IMR-90 (cell line): ENCODE data around the gene MAP2K5. TPM values are rescaled to one million over a fixed set of nuclear protein-coding genes. Genes with fewer than 3 reads are reported as not detected.

ENCODE experiments used
- ATAC-seq: fragments of 200-7000 bp; cut with Tn5 transposase; 2 replicates; pipeline ENCODE4 v1.9.1; 2020; ENCODE audit warnings: low read depth, mild to moderate bottlenecking, moderate library complexity
- BruUV-seq: library from RNA; stranded (reverse); fragments of 400-500 nt; replicated peaks from 2 replicates; lab custom pipeline; 2021; lab: Mats Ljungman, UMichigan
- CTCF ChIA-PET: fragments of 300-600 bp; formaldehyde crosslinking; extraction: SDS; loops from one replicate; lab custom pipeline; 2021; ENCODE audit warnings: antibody characterized with exemption; lab: Yijun Ruan, JAX
- POLR2A ChIA-PET: fragments of 300-600 bp; sonication (Branson Sonifier 250); formaldehyde crosslinking; loops from one replicate; lab custom pipeline; 2022; ENCODE audit warnings: antibody characterized with exemption; ENCODE audit not compliant: unreplicated experiment; lab: Charles Lee
- DNase-seq: peaks from one replicate; pipeline ENCODE4 v3.0.0; 2013
- H2AFZ ChIP-seq: replicated peaks from 2 replicates; pipeline ENCODE3; 2013; ENCODE audit warnings: low read length, mild to moderate bottlenecking; ENCODE audit not compliant: poor library complexity
- H2AK5ac ChIP-seq: 2 replicates; pipeline ENCODE4 v1.6.1; 2013; ENCODE audit warnings: low read depth, low read length, inconsistent platforms
- H2AK9ac ChIP-seq: replicated peaks from 2 replicates; pipeline ENCODE3; 2013; ENCODE audit warnings: mild to moderate bottlenecking, low read depth, low read length, moderate library complexity; ENCODE audit not compliant: poor library complexity
- H2BK120ac ChIP-seq: 2 replicates; pipeline ENCODE4 v1.6.1; 2013; ENCODE audit warnings: low read depth, low read length, inconsistent platforms
- H2BK15ac ChIP-seq: 3 replicates; pipeline ENCODE4 v1.6.1; 2013; ENCODE audit warnings: low read depth, low read length, inconsistent platforms
- H2BK20ac ChIP-seq: 2 replicates; pipeline ENCODE4 v1.6.1; 2013; ENCODE audit warnings: low read depth, mild to moderate bottlenecking, inconsistent platforms, low read length, moderate library complexity
- H2BK5ac ChIP-seq: 2 replicates; pipeline ENCODE4 v1.6.1; 2013; ENCODE audit warnings: mild to moderate bottlenecking, low read depth, low read length, inconsistent platforms; ENCODE audit not compliant: poor library complexity, severe bottlenecking
- H3K14ac ChIP-seq: replicated peaks from 2 replicates; pipeline ENCODE4 v1.6.1; 2013; ENCODE audit warnings: low read depth, low read length, inconsistent platforms
- H3K18ac ChIP-seq: 2 replicates; pipeline ENCODE4 v1.6.1; 2013; ENCODE audit warnings: low read depth, low read length, control low read depth
- H3K23ac ChIP-seq: 2 replicates; pipeline ENCODE4 v1.6.1; 2013; ENCODE audit warnings: low read depth, low read length, inconsistent platforms
- H3K27ac ChIP-seq: 2 replicates; pipeline ENCODE4 v1.5.1; 2013; ENCODE audit warnings: mild to moderate bottlenecking, control low read depth, low read length; ENCODE audit not compliant: insufficient read depth
- H3K27me3 ChIP-seq: 2 replicates; pipeline ENCODE4 v1.6.1; 2013; ENCODE audit warnings: low read length; ENCODE audit not compliant: control insufficient read depth, insufficient read depth
- H3K36me3 ChIP-seq: 2 replicates; pipeline ENCODE4 v1.6.1; 2013; ENCODE audit warnings: low read length, mixed read lengths; ENCODE audit not compliant: control insufficient read depth, insufficient read depth
- H3K4ac ChIP-seq: 2 replicates; pipeline ENCODE4 v1.6.1; 2013; ENCODE audit warnings: low read depth, low read length, inconsistent platforms
- H3K4me1 ChIP-seq: 2 replicates; pipeline ENCODE4 v1.6.1; 2013; ENCODE audit warnings: low read length, mixed read lengths; ENCODE audit not compliant: control insufficient read depth, insufficient read depth
- H3K4me2 ChIP-seq: 2 replicates; pipeline ENCODE4 v1.6.1; 2013; ENCODE audit warnings: low read depth, mild to moderate bottlenecking, control low read depth, low read length, moderate library complexity
- H3K4me3 ChIP-seq: 2 replicates; pipeline ENCODE4 v1.5.1; 2013; ENCODE audit warnings: low read depth, mild to moderate bottlenecking, control low read depth, low read length, moderate library complexity; ENCODE audit not compliant: insufficient read depth
- H3K56ac ChIP-seq: 2 replicates; pipeline ENCODE4 v1.6.1; 2013; ENCODE audit warnings: low read length, inconsistent platforms; ENCODE audit not compliant: insufficient read depth; ENCODE audit errors: extremely low read depth
- H3K79me1 ChIP-seq, 2 experiments: 2 replicates each; pipeline ENCODE4 v1.6.1; 2013; ENCODE audit warnings: low read length in 2 of 2, inconsistent platforms in 1 of 2, low read depth in 1 of 2
- H3K9ac ChIP-seq: 2 replicates; pipeline ENCODE4 v1.6.1; 2013; ENCODE audit warnings: low read depth, low read length, control low read depth
- H3K9me1 ChIP-seq: 2 replicates; pipeline ENCODE4 v1.6.1; 2013; ENCODE audit warnings: low read length, inconsistent platforms; ENCODE audit not compliant: insufficient read depth
- H3K9me3 ChIP-seq: 2 replicates; pipeline ENCODE4 v1.6.1; 2013; ENCODE audit warnings: low read length; ENCODE audit not compliant: control insufficient read depth, insufficient read depth
- H4K20me1 ChIP-seq: 2 replicates; pipeline ENCODE4 v1.6.1; 2013; ENCODE audit warnings: low read length, inconsistent platforms; ENCODE audit not compliant: insufficient read depth
- H4K5ac ChIP-seq: 2 replicates; pipeline ENCODE4 v1.6.1; 2013; ENCODE audit warnings: mild to moderate bottlenecking, low read depth, low read length, control low read depth
- H4K8ac ChIP-seq, 2 experiments: 2 replicates each; pipeline ENCODE4 v1.6.1; 2013; ENCODE audit warnings: low read depth in 2 of 2, low read length in 2 of 2, control low read depth in 1 of 2, inconsistent platforms in 1 of 2
- H4K91ac ChIP-seq: 2 replicates; pipeline ENCODE4 v1.6.1; 2013; ENCODE audit warnings: low read depth, low read length, inconsistent platforms; ENCODE audit not compliant: insufficient read depth
- CEBPB ChIP-seq: IDR thresholded peaks from 2 replicates; pipeline ENCODE4 v1.6.1; 2012; ENCODE audit warnings: low read depth, low read length, improper control_type of control experiment
- ELK1 ChIP-seq: fragments of 150-350 bp; IDR thresholded peaks from 2 replicates; pipeline ENCODE4 v1.6.1; 2016; ENCODE audit warnings: low read depth, mild to moderate bottlenecking, low read length, moderate library complexity, borderline replicate concordance
- MAFK ChIP-seq: IDR thresholded peaks from 2 replicates; pipeline ENCODE4 v1.6.1; 2012; ENCODE audit warnings: low read depth, low read length, improper control_type of control experiment
- MAZ ChIP-seq: IDR thresholded peaks from 2 replicates; pipeline ENCODE4 v1.6.1; 2012; ENCODE audit warnings: low read depth, mild to moderate bottlenecking, low read length, improper control_type of control experiment, moderate library complexity, borderline replicate concordance
- NFE2L2 ChIP-seq: fragments of 150-350 bp; IDR thresholded peaks from 2 replicates; pipeline ENCODE4 v1.6.1; 2016; ENCODE audit warnings: low read depth, mild to moderate bottlenecking, low read length
- POLR2A ChIP-seq: IDR thresholded peaks from 2 replicates; pipeline ENCODE4 v1.6.1; 2012; ENCODE audit warnings: mild to moderate bottlenecking, low read depth, low read length
- RAD21 ChIP-seq: IDR thresholded peaks from 2 replicates; pipeline ENCODE4 v1.6.1; 2012; ENCODE audit warnings: low read length, improper control_type of control experiment
- RCOR1 ChIP-seq: IDR thresholded peaks from 2 replicates; pipeline ENCODE4 v1.6.1; 2012; ENCODE audit warnings: mild to moderate bottlenecking, low read length, improper control_type of control experiment; ENCODE audit not compliant: insufficient replicate concordance
- RFX5 ChIP-seq: IDR thresholded peaks from 2 replicates; pipeline ENCODE4 v1.8.0; 2012; ENCODE audit warnings: low read depth, mild to moderate bottlenecking, low read length, moderate library complexity
- USF2 ChIP-seq: fragments of 150-350 bp; IDR thresholded peaks from 2 replicates; pipeline ENCODE4 v1.6.1; 2017; ENCODE audit warnings: mild to moderate bottlenecking, antibody characterized with exemption, low read length, low read depth
- WGBS, 2 experiments: methylation state at CpG; one replicate each; pipeline versions ENCODE4 v1.1.5 to v1.1.7; 2013; ENCODE audit warnings: missing lambda C conversion rate in 2 of 2; ENCODE audit not compliant: insufficient read length in 1 of 2; ENCODE audit errors: extremely low coverage in 2 of 2; 5-methylcytosine and 5-hydroxymethylcytosine counted together
- dilution Hi-C: fragments of 300-500 bp; cut with HindIII; formaldehyde crosslinking; loops from one replicate; pipeline ENCODE4 v1.14.3; 2018; ENCODE audit warnings: low sequenced_read_pairs; ENCODE audit not compliant: unreplicated experiment
- in situ Hi-C: fragments of 300-500 bp; cut with MboI; formaldehyde crosslinking; loops from 3 replicates; pipeline ENCODE4 v1.14.3; 2019; ENCODE audit warnings: low sequenced_read_pairs, inconsistent platforms, mixed read lengths
- intact Hi-C: fragments of 100-400 bp; cut with micrococcal nuclease; formaldehyde crosslinking; loops from 2 replicates; pipeline ENCODE4 v1.10.0; 2022
- polyA plus RNA-seq, 3 experiments: library from polyadenylated mRNA; depleted of rRNA; stranded (reverse); fragments of >200 nt; gene quantifications; 2 replicates each; pipeline ENCODE4 v1.2.3, GENCODE V29; 2012; ENCODE audit warnings: low replicate concordance in 1 of 3
- total RNA-seq: library from RNA; depleted of rRNA; stranded (reverse); fragments of >200 nt; gene quantifications from 2 replicates; pipeline ENCODE4 v1.2.3, GENCODE V29; 2012

The MAP2K5 gene
- total and polyA plus RNA-seq, 2 of the 4 experiments (the other 2 are of a cell fraction): 1.6 to 6.1 TPM

- no peak overlapping the region for H4K8ac ChIP-seq
- no peak overlapping the region for H3K4ac ChIP-seq
- H2AK9ac ChIP-seq: no peak overlapping the region
- no peak overlapping the region for H4K5ac ChIP-seq
- ChIA-PET CTCF (no interaction called here), POLR2A (no interaction called here)
- no peaks in the 10 kb centered on the region for H3K4me1 ChIP-seq
- no CpG with 5 or more reads among the region's 3 CpGs for whole genome bisulfite sequencing, 2 experiments
- in situ Hi-C loops (no loop called here), intact Hi-C loops (no loop called here), dilution Hi-C loops (no loop called here)
- ATAC-seq (no peak), DNase-seq (no peak)
- no peak overlapping the region for H2BK15ac ChIP-seq
- peaks cover 0 to 4% of the 10 kb centered on the region in 2 experiments; a peak in 2 of 4 replicates for H3K79me1 ChIP-seq
- no peak overlapping the region for H2BK5ac ChIP-seq
- no peaks in the 10 kb centered on the region for H3K27me3 ChIP-seq
- no peak overlapping the region for H3K14ac ChIP-seq
- no peak overlapping the region for H2AFZ ChIP-seq
- TF ChIP-seq USF2 (no peak), MAZ (no peak), CEBPB (no peak), POLR2A (no peak), NFE2L2 (no peak), RFX5 (no peak), ELK1 (no peak), RCOR1 (no peak), RAD21 (no peak), MAFK (no peak)
- H3K18ac ChIP-seq: no peak overlapping the region
- no peaks in the 10 kb centered on the region for H4K20me1 ChIP-seq
- no peaks in the 10 kb centered on the region for H3K9me3 ChIP-seq
- no peak overlapping the region for H2BK20ac ChIP-seq
- H3K9me1 ChIP-seq: no peaks in the 10 kb centered on the region
- BruUV-seq: no TSS peak
- H2BK120ac ChIP-seq: no peak overlapping the region
- H3K9ac ChIP-seq: no peak overlapping the region
- no peak overlapping the region for H3K23ac ChIP-seq
- no peak overlapping the region for H2AK5ac ChIP-seq
- no peak overlapping the region for H3K56ac ChIP-seq
- H3K36me3 ChIP-seq: peaks cover 5% of the 10 kb centered on the region
- no peak overlapping the region for H3K4me2 ChIP-seq
- no peak overlapping the region for H3K27ac ChIP-seq
- no peak overlapping the region for H4K91ac ChIP-seq
- no peak overlapping the region for H3K4me3 ChIP-seq
These were observed 14.6 kb downstream of the MAP2K5 start for GRCh38 chr15:67556976-67557570.
